WTC11 (cell line): Measurements from ENCODE around the gene KLC3. TPM values are rescaled to one million over a fixed set of nuclear protein-coding genes. Genes with fewer than 3 reads are reported as not detected.

Experiments used
- ATF6 ChIP-seq: sonication (generic); formaldehyde crosslinking; IDR thresholded peaks from 2 replicates; pipeline ENCODE4 v1.8.1; 2023; ENCODE audit warnings: mild to moderate bottlenecking, missing genetic modification reagents
- ELF4 ChIP-seq: sonication (generic); formaldehyde crosslinking; IDR thresholded peaks from 2 replicates; pipeline ENCODE4 v1.8.1; 2022; ENCODE audit warnings: low read depth, mild to moderate bottlenecking, moderate library complexity, missing genetic modification reagents
- EMX1 ChIP-seq: fragments of 250-450 bp; sonication (Bioruptor Pico); IDR thresholded peaks from 2 replicates; pipeline ENCODE4 v1.8.0; 2021; ENCODE audit warnings: mild to moderate bottlenecking
- ERG ChIP-seq: fragments of 250-450 bp; sonication (Bioruptor Pico); IDR thresholded peaks from 2 replicates; pipeline ENCODE4 v1.8.0; 2021; ENCODE audit warnings: mild to moderate bottlenecking
- FOXK1 ChIP-seq: sonication (generic); formaldehyde crosslinking; IDR thresholded peaks from 2 replicates; pipeline ENCODE4 v1.8.0; 2022; ENCODE audit warnings: mild to moderate bottlenecking, moderate library complexity, missing genetic modification reagents
- GRHL2 ChIP-seq: fragments of 250-450 bp; sonication (Bioruptor Pico); IDR thresholded peaks from 2 replicates; pipeline ENCODE4 v1.8.0; 2022; ENCODE audit warnings: mild to moderate bottlenecking, moderate library complexity; ENCODE audit not compliant: insufficient replicate concordance, severe bottlenecking
- GTF2I ChIP-seq: fragments of 250-450 bp; sonication (Bioruptor Pico); conservative IDR thresholded peaks from 2 replicates; pipeline ENCODE4 v1.4.0; 2021; ENCODE audit warnings: mild to moderate bottlenecking
- HMGA2 ChIP-seq: fragments of 250-450 bp; sonication (Bioruptor Pico); IDR thresholded peaks from 2 replicates; pipeline ENCODE4 v1.4.0; 2021; ENCODE audit warnings: mild to moderate bottlenecking, moderate library complexity
- IRF1 ChIP-seq: sonication (generic); formaldehyde crosslinking; IDR thresholded peaks from 2 replicates; pipeline ENCODE4 v1.8.0; 2023; ENCODE audit warnings: missing genetic modification reagents
- IRF2 ChIP-seq: sonication (generic); formaldehyde crosslinking; IDR thresholded peaks from 2 replicates; pipeline ENCODE4 v1.8.0; 2022; ENCODE audit warnings: low read depth, missing genetic modification reagents, borderline replicate concordance
- JUN ChIP-seq: sonication (generic); formaldehyde crosslinking; IDR thresholded peaks from 2 replicates; pipeline ENCODE4 v1.8.0; 2023; ENCODE audit warnings: mild to moderate bottlenecking, missing genetic modification reagents
- KAT7 ChIP-seq: sonication (generic); formaldehyde crosslinking; IDR thresholded peaks from 2 replicates; pipeline ENCODE4 v1.8.1; 2023; ENCODE audit warnings: missing genetic modification reagents, mild to moderate bottlenecking, borderline replicate concordance
- MAX ChIP-seq: sonication (generic); formaldehyde crosslinking; IDR thresholded peaks from 2 replicates; pipeline ENCODE4 v1.8.0; 2022; ENCODE audit warnings: mild to moderate bottlenecking, missing genetic modification reagents
- NFE2L1 ChIP-seq: sonication (generic); formaldehyde crosslinking; IDR thresholded peaks from 2 replicates; pipeline ENCODE4 v1.8.1; 2023; ENCODE audit warnings: missing genetic modification reagents
- NR1H2 ChIP-seq: sonication (generic); formaldehyde crosslinking; IDR thresholded peaks from 2 replicates; pipeline ENCODE4 v1.9.0; 2021; ENCODE audit warnings: mild to moderate bottlenecking, moderate library complexity, missing genetic modification reagents
- OVOL2 ChIP-seq: fragments of 250-450 bp; sonication (Bioruptor Pico); IDR thresholded peaks from 2 replicates; pipeline ENCODE4 v1.9.0; 2021; ENCODE audit warnings: mild to moderate bottlenecking, borderline replicate concordance
- SMAD4 ChIP-seq: sonication (generic); formaldehyde crosslinking; IDR thresholded peaks from 2 replicates; pipeline ENCODE4 v1.8.0; 2022; ENCODE audit warnings: mild to moderate bottlenecking, missing genetic modification reagents
- SOX15 ChIP-seq: fragments of 250-450 bp; sonication (Bioruptor Pico); IDR thresholded peaks from 2 replicates; pipeline ENCODE4 v1.9.0; 2021; ENCODE audit warnings: mild to moderate bottlenecking
- TEAD1 ChIP-seq: sonication (generic); formaldehyde crosslinking; IDR thresholded peaks from 2 replicates; pipeline ENCODE4 v1.8.0; 2022; ENCODE audit warnings: mild to moderate bottlenecking, missing genetic modification reagents
- TEAD4 ChIP-seq: sonication (generic); formaldehyde crosslinking; IDR thresholded peaks from 2 replicates; pipeline ENCODE4 v1.8.0; 2022; ENCODE audit warnings: mild to moderate bottlenecking, missing genetic modification reagents
- ZBTB21 ChIP-seq: sonication (generic); formaldehyde crosslinking; IDR thresholded peaks from 2 replicates; pipeline ENCODE4 v1.8.1; 2023; ENCODE audit warnings: mild to moderate bottlenecking, missing genetic modification reagents, borderline replicate concordance
- ZNF416 ChIP-seq: fragments of 250-450 bp; sonication (Bioruptor Pico); IDR thresholded peaks from 2 replicates; pipeline ENCODE4 v1.9.0; 2021; ENCODE audit warnings: mild to moderate bottlenecking, inconsistent platforms
- ZNF423 ChIP-seq: fragments of 250-450 bp; sonication (Bioruptor Pico); IDR thresholded peaks from 2 replicates; pipeline ENCODE4 v2.1.2; 2022; ENCODE audit warnings: mild to moderate bottlenecking, moderate library complexity
- total RNA-seq: library from RNA; stranded (reverse); gene quantifications from 3 replicates; pipeline ENCODE4 v1.2.3, GENCODE V29; 2021
- TF ChIP-seq, protein P1 (sequence below): sonication (generic); formaldehyde crosslinking; IDR thresholded peaks from 2 replicates; pipeline ENCODE4 v1.8.0; 2023; ENCODE audit warnings: mild to moderate bottlenecking, missing genetic modification reagents
- TF ChIP-seq, protein P2 (sequence below): fragments of 250-450 bp; sonication (Bioruptor Pico); IDR thresholded peaks from 2 replicates; pipeline ENCODE4 v1.9.0; 2021; ENCODE audit warnings: mild to moderate bottlenecking
- TF ChIP-seq, protein P3 (sequence below): sonication (generic); formaldehyde crosslinking; IDR thresholded peaks from 2 replicates; pipeline ENCODE4 v1.8.1; 2023; ENCODE audit warnings: mild to moderate bottlenecking, missing genetic modification reagents, moderate library complexity
- TF ChIP-seq, protein P4 (sequence below): fragments of 250-450 bp; sonication (Bioruptor Pico); IDR thresholded peaks from 2 replicates; pipeline ENCODE4 v1.9.0; 2021; ENCODE audit warnings: moderate library complexity, mild to moderate bottlenecking, inconsistent platforms, borderline replicate concordance

Gene KLC3
- total RNA-seq, 1 experiment from 2014 or later, result 5.2 TPM

GRCh38 chr19:45385392-45386221, 45.1 kb downstream of the KLC3 start (continued):
- TF ChIP-seq, protein P1, sequence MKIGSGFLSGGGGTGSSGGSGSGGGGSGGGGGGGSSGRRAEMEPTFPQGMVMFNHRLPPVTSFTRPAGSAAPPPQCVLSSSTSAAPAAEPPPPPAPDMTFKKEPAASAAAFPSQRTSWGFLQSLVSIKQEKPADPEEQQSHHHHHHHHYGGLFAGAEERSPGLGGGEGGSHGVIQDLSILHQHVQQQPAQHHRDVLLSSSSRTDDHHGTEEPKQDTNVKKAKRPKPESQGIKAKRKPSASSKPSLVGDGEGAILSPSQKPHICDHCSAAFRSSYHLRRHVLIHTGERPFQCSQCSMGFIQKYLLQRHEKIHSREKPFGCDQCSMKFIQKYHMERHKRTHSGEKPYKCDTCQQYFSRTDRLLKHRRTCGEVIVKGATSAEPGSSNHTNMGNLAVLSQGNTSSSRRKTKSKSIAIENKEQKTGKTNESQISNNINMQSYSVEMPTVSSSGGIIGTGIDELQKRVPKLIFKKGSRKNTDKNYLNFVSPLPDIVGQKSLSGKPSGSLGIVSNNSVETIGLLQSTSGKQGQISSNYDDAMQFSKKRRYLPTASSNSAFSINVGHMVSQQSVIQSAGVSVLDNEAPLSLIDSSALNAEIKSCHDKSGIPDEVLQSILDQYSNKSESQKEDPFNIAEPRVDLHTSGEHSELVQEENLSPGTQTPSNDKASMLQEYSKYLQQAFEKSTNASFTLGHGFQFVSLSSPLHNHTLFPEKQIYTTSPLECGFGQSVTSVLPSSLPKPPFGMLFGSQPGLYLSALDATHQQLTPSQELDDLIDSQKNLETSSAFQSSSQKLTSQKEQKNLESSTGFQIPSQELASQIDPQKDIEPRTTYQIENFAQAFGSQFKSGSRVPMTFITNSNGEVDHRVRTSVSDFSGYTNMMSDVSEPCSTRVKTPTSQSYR, result peak; percentile 95
- TF ChIP-seq NR1H2 (CRISPR knock-in tag) (no peak; the same call in 1 of the 2 replicates), ZNF423 (CRISPR knock-in tag) (no peak), IRF1 (CRISPR knock-in tag) (peak; percentile 98), MAX (CRISPR knock-in tag) (peak; percentile 100), GRHL2 (CRISPR knock-in tag) (no peak), GTF2I (no peak), SMAD4 (peak; percentile 91), OVOL2 (CRISPR knock-in tag) (no peak), HMGA2 (CRISPR knock-in tag) (no peak), ELF4 (CRISPR knock-in tag) (peak; percentile 67; the same call in 1 of the 2 replicates), ERG (CRISPR knock-in tag) (no peak), EMX1 (CRISPR knock-in tag) (no peak), ZBTB21 (CRISPR knock-in tag) (peak; percentile 95), ZNF416 (CRISPR knock-in tag) (no peak), FOXK1 (CRISPR knock-in tag) (peak; percentile 95), IRF2 (CRISPR knock-in tag) (peak; percentile 93; the same call in 1 of the 2 replicates), TEAD1 (peak; percentile 99), NFE2L1 (CRISPR knock-in tag) (peak; percentile 95; the same call in 1 of the 2 replicates), JUN (CRISPR knock-in tag) (peak; percentile 96), TEAD4 (peak; percentile 94), SOX15 (CRISPR knock-in tag) (no peak), ATF6 (CRISPR knock-in tag) (no peak), KAT7 (CRISPR knock-in tag) (peak; percentile 93; the same call in 1 of the 2 replicates)
- TF ChIP-seq, protein P2, sequence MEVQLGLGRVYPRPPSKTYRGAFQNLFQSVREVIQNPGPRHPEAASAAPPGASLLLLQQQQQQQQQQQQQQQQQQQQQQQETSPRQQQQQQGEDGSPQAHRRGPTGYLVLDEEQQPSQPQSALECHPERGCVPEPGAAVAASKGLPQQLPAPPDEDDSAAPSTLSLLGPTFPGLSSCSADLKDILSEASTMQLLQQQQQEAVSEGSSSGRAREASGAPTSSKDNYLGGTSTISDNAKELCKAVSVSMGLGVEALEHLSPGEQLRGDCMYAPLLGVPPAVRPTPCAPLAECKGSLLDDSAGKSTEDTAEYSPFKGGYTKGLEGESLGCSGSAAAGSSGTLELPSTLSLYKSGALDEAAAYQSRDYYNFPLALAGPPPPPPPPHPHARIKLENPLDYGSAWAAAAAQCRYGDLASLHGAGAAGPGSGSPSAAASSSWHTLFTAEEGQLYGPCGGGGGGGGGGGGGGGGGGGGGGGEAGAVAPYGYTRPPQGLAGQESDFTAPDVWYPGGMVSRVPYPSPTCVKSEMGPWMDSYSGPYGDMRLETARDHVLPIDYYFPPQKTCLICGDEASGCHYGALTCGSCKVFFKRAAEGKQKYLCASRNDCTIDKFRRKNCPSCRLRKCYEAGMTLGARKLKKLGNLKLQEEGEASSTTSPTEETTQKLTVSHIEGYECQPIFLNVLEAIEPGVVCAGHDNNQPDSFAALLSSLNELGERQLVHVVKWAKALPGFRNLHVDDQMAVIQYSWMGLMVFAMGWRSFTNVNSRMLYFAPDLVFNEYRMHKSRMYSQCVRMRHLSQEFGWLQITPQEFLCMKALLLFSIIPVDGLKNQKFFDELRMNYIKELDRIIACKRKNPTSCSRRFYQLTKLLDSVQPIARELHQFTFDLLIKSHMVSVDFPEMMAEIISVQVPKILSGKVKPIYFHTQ (CRISPR knock-in tag), result no peak
- TF ChIP-seq, protein P3, sequence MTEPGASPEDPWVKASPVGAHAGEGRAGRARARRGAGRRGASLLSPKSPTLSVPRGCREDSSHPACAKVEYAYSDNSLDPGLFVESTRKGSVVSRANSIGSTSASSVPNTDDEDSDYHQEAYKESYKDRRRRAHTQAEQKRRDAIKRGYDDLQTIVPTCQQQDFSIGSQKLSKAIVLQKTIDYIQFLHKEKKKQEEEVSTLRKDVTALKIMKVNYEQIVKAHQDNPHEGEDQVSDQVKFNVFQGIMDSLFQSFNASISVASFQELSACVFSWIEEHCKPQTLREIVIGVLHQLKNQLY, result peak; percentile 90; the same call in 1 of the 2 replicates
- TF ChIP-seq, protein P4, sequence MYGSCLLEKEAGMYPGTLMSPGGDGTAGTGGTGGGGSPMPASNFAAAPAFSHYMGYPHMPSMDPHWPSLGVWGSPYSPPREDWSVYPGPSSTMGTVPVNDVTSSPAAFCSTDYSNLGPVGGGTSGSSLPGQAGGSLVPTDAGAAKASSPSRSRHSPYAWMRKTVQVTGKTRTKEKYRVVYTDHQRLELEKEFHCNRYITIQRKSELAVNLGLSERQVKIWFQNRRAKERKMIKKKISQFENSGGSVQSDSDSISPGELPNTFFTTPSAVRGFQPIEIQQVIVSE, result no peak
